NCI-H2081 (cell line): Measurements from ENCODE around the gene TRO.

ENCODE experiments used
- DNase-seq, 2 experiments: peaks; one replicate each; lab custom pipeline; 2025; lab: John Stamatoyannopoulos, UW

Gene TRO, protein sequence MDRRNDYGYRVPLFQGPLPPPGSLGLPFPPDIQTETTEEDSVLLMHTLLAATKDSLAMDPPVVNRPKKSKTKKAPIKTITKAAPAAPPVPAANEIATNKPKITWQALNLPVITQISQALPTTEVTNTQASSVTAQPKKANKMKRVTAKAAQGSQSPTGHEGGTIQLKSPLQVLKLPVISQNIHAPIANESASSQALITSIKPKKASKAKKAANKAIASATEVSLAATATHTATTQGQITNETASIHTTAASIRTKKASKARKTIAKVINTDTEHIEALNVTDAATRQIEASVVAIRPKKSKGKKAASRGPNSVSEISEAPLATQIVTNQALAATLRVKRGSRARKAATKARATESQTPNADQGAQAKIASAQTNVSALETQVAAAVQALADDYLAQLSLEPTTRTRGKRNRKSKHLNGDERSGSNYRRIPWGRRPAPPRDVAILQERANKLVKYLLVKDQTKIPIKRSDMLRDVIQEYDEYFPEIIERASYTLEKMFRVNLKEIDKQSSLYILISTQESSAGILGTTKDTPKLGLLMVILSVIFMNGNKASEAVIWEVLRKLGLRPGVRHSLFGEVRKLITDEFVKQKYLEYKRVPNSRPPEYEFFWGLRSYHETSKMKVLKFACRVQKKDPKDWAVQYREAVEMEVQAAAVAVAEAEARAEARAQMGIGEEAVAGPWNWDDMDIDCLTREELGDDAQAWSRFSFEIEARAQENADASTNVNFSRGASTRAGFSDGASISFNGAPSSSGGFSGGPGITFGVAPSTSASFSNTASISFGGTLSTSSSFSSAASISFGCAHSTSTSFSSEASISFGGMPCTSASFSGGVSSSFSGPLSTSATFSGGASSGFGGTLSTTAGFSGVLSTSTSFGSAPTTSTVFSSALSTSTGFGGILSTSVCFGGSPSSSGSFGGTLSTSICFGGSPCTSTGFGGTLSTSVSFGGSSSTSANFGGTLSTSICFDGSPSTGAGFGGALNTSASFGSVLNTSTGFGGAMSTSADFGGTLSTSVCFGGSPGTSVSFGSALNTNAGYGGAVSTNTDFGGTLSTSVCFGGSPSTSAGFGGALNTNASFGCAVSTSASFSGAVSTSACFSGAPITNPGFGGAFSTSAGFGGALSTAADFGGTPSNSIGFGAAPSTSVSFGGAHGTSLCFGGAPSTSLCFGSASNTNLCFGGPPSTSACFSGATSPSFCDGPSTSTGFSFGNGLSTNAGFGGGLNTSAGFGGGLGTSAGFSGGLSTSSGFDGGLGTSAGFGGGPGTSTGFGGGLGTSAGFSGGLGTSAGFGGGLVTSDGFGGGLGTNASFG (N-terminal part only)

DNA sequence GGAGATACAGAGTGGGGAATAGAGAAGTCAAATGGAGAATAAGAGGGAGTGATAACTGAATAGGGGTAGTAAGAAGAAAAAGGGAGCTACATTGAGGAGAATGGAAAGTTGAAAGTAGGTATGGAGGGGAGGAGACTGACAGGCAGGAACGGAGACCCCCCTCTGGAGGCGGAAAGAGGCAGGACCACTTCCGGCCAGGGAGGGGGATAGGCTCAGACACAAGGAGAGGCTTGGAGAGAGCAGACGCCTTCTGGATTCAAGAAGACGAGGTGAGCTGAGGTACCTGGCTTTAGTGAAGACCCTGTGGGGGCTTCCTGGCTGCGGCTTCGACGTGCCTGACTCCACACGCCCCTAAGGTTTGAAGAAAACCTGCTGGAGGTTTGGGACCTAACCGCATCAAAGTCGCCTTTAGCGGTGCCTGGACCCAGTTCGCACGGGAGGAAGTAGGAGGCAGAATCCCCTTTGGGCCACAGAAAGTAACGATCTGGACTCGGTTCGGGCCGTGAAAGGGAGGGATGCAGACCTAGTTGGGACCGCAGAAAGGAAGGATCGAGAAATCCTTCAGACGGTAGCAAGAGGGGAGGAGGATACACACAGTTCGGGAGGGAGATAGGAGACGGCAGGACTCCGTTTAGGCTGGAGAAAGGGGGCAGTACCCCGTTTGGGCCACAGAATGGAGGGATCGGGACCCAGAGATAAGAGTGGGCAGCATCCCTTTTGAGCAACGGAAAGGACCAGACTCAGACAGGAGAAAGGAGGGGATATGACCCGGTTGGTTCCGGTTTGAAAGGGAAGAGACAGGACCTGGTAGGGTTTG lies at the start of gene TRO:
TSS of gene TRO (plus strand) at position 215 of the 817 bp plus-strand sequence. CDS start 1,423 bp downstream, outside the sequence.
- peak in 1 of 2 experiments; percentile 12 for DNase-seq

DNA sequence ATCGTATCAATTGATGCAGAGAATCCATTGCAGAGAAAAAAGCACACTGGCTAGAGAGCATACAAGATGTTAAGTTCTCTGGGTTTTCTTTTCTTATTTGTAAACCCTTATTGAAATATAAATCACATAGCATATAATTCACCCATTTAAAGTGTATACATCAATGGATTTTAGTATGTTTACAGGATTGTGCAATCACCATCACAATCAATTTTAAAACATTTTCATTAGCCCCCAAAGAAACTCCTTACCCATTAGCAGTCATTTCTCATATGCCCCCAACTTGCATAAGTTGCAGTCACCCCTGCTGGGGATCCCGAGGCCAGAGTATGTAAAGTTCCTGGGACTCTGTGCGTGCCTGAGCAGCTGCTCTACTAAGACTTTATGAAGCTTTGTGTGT lies 34.9 kb upstream of the TRO start:
- DNase-seq: no peak

DNA sequence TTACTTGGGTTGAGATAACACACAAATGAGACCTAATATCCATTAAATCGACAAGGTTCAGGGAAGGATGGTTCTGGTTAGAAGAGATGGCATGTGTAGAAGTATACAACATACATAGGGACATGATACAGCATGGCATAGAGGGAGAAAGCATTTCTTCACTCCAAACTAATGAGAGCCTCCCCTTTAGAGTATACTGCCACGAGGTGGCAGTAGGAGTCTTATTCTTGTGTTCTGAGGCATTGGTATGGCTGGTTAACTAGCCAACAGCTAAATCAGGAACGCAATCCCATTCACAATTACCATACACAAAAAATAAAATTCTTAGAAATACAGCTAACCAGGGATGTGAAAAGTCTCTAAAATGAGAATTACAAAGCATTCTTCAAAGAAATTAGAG lies 29.1 kb upstream of the TRO start:
- DNase-seq: peak; percentile 20 to 26

DNA sequence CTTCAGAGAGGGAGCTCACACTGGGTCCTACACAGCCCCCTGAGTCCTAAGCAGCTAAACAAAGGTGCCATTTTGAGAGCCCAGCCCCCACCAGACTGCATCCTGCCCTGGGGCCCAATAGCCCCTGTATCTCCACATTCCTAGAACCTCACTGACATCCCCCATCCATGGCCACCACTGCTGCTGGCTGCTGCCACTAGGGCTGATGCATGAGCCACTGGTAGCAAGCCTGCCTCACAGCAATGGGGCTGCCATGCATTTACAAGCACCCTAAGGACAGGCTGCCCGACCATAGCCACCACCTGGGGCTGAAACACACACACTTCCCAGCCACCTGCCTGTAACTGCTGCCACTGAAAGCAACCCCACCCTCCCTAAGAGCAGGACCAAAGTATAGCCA lies 26.5 kb upstream of the TRO start:
- DNase-seq: no peak

DNA sequence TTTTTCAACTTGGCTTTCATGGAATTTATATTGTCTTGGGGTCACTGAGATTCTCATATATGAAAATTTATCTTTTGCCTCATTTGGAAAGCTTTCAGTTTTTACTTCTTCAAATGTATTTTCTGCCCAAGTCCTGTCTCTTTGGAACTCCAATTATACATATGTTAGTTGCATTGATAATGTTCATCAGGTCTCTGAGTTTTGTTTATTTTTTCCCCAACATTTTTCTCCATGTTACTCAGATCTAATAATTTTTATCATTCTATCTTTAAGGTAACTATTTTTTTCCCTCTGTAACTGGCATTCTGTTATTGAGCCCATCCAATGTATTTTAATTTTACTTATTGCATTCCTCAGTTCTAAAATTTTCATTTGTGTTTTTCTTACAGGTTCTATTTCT lies 10.7 kb upstream of the TRO start:
- no peak for DNase-seq

DNA sequence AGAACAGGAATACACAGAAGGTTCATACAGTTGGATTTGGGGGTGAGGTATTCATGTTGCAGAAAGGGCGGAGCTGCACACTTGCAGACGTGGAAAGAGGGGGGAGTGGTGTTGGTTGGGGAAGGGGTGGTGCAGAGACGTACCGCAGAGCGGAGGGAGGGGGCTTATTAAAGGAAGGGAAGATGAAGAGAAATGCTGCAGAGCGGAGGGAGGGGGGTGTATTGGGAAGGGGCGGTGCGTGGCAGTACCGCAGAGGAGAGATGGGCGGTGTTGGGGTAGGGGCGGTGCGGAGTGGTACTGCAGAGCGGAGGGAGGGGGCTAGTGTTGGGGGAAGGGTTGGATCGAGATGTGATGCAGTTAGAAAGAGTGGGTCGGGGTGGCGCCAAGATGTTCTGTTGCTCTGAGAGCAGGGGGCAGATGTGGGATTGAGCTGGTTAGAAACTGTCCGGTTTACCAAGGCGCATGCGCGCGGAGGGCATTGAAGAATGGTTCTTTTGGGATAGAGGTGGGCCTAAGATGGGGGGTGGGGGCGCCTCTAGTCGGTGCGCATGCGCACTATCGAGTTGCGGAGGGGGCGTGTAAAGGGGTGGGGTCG lies 900 bp downstream of the TRO start:
- DNase-seq: peak; percentile 70 to 72

DNA sequence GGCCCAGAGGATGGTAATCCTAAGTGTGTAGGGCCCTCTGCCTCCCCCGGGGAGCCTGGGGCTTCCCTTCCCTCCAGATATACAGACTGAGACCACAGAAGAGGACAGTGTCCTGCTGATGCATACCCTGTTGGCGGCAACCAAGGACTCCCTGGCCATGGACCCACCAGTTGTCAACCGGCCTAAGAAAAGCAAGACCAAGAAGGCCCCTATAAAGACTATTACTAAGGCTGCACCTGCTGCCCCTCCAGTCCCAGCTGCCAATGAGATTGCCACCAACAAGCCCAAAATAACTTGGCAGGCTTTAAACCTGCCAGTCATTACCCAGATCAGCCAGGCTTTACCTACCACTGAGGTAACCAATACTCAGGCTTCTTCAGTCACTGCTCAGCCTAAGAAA lies 1.9 kb downstream of the TRO start:
- DNase-seq: no peak

DNA sequence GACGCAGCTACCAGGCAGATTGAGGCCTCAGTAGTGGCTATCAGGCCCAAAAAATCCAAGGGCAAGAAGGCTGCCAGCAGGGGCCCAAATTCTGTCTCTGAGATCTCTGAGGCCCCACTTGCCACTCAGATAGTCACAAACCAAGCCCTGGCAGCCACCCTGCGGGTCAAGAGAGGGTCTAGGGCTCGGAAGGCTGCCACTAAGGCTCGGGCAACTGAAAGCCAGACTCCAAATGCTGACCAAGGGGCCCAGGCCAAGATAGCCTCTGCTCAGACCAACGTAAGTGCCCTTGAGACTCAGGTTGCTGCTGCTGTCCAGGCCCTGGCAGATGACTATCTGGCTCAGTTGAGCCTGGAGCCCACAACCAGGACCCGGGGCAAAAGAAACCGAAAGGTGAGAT lies 2.8 kb downstream of the TRO start:
- no peak for DNase-seq

DNA sequence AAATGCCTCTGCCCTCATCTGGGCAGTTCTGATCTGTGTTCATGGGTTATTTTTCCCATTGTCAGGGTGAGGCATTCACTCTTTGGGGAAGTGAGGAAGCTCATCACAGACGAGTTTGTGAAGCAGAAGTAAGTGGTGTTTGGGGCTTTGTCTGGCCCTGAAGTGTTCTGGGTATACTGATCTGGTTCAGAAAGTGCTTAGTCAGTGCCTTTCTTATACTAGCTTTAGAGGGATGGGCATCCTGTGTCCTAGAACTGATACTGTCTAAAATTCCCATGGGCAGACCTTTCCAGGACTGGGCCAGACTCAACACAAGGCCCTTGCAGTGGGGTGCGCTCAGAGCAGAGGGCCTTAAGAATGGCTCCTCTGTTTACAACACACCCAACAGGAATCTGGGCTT lies 6.4 kb downstream of the TRO start:
- no peak for DNase-seq

DNA sequence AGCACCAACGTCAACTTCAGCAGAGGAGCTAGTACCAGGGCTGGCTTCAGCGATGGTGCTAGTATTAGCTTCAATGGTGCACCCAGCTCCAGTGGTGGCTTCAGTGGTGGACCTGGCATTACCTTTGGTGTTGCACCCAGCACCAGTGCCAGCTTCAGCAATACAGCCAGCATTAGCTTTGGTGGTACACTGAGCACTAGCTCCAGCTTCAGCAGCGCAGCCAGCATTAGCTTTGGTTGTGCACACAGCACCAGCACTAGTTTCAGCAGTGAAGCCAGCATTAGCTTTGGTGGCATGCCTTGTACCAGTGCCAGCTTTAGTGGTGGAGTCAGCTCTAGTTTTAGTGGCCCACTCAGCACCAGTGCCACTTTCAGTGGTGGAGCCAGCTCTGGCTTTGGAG lies 8.3 kb downstream of the TRO start:
- no peak for DNase-seq

DNA sequence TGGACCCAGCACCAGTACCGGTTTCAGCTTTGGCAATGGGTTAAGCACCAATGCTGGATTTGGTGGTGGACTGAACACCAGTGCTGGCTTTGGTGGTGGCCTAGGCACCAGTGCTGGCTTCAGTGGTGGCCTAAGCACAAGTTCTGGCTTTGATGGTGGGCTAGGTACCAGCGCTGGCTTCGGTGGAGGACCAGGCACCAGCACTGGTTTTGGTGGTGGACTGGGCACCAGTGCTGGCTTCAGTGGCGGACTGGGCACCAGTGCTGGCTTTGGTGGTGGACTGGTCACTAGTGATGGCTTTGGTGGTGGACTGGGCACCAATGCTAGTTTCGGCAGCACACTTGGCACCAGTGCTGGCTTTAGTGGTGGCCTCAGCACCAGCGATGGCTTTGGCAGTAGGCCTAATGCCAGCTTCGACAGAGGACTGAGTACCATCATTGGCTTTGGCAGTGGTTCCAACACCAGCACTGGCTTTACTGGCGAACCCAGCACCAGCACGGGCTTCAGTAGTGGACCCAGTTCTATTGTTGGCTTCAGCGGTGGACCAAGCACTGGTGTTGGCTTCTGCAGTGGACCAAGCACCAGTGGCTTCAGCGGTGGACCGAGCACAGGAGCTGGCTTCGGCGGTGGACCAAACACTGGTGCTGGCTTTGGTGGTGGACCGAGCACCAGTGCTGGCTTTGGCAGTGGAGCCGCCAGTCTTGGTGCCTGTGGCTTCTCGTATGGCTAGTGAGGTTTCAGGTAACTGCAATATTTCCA lies 9.8 kb downstream of the TRO start:
- no peak for DNase-seq

DNA sequence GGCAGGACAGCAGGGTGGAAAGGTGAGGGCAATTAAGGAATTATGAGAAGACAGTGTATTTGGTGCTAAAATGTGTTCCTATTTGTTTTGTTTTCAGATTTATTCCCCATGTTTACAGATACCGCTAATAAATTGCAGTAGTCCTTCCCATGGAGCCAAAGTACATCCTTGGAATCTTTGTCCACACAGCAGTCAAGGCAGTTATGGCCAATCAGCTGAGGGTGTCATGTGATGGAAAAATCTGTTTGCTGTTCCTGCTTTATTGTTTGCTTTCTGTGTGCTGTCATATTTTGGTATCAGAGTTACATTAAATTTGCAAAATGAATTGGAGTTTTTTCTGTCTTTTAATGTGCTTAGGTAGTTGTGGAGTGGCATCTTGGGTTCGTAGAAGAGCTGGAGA lies 10.5 kb downstream of the TRO start:
- no peak for DNase-seq

DNA sequence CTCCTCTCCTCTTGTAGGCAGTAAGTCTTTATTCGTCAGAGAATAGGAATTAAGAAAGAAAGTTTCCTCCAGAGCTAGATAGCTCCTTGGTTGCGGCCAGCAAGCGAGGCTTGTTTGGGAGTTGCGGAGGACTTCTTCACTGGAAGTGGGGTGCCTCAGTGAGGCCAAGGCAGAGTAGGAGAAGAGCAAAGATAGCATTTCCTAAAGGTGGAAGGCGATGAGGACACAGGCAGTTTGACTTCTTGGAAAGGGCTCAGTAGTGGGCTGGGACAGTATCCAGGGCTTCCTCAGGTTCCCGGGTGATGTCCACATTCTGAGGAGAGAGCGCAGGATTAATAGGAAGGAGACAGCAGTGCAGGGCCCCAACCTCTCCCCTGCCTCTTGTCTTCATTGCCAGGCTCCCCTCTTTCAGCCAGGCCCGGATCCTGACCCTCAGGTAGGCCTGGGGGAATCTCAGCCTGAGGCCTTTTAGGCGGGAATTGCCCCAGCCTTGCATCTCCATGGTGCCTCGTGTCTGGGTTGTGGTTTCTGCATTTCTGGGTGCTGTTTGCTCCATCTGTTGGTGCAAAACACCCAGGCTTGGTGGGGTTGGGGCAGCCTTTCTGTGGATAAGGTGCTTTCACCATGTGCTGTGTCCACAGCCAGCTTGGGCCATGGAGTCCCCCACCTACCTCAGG lies 12.7 kb downstream of the TRO start:
- no peak for DNase-seq

DNA sequence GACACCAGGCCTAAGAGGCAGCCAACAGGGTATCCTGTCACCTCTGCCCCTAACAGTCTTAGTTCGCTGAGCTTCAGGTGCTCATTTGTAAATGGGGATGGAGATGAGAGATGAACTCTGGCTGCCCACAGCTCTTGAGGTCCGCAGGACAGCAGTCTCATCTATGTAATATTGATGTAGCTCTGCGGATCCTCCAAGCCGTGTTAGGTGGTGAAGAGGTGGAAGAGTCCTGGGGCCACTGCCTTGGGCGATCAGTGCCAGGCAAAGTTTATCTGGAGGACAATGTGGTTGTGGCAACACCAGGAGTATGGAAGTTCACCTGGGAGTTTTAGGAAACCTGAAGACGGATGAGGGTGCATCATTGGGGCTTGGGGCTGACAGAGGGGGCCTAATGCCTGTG lies 13.4 kb downstream of the TRO start:
- DNase-seq: no peak

DNA sequence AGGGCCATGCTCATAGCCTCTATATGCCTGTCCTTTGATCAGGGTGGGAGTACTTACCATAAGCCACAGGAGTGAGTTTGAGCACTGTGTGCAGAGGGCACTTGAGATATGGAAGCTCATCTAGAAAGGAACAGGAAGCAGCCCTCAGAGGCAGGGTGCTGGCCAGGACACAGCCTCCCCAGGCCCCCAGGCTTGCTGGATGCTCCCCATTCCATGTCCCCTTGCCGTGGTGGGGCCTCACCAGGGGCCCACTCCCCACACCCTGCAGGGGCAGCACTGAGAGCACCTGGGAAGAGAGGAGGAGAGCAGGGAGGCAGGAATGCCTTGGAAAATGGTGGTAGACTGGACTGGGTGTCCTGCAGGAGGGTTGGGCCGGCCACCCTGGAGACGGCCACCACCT lies 14.3 kb downstream of the TRO start:
- DNase-seq: no peak

DNA sequence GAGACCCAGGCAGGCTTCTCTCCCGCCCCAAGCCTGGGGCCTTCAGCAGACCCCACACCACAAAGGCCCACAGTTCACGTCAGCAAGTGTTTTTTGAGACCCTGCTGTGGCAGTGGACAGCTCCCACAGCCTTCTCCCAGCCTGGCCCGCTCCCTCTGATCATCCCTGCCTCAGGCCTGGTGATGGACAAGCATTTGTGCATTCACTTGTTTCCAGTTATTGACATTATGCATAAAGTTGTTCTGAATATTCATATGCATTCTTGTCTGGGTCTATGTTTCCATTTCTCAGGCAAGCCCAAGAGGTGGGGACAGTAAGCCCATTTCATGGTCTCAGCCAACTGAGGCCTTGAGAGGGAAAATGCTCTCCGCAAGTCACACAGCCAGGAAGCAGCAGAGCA lies 14.7 kb downstream of the TRO start:
- no peak for DNase-seq

DNA sequence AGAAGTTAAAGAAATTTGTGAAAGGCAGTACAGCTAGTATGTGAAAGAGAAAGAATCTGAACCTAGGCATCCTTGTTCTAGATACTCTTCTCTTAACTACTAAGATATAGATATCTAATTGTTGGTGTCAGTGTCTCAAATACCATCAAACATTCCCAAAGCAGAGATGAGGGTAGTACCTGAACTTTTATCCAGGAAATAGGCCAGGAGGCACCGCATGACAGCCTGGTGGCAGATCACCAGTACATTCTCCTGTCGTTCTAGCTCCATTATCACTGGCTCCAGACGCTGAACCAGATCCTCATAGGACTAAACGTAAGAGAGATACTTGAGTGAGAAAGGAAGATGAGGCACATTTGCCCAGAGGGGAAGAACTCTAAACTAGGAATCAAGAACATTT lies 16.8 kb downstream of the TRO start:
- no peak for DNase-seq

DNA sequence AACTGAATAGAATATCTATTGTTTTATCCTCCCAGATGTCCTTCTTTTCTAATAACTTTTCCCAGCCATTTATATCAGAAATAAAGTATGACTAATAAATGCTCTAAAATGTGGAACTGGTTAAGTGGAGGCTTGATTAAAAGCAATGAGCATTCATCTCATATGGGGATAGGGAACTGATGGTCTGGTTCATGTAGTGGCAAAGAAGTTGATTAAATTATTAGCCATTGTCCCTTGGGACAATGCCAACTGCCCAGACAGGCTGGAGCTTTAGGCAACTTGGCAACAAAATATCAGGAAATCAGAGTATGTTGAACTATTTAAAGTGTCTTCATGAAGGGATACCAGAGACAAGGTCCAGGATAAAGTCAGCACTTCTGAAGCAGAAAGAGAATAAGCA lies 24.2 kb downstream of the TRO start:
- no peak for DNase-seq

DNA sequence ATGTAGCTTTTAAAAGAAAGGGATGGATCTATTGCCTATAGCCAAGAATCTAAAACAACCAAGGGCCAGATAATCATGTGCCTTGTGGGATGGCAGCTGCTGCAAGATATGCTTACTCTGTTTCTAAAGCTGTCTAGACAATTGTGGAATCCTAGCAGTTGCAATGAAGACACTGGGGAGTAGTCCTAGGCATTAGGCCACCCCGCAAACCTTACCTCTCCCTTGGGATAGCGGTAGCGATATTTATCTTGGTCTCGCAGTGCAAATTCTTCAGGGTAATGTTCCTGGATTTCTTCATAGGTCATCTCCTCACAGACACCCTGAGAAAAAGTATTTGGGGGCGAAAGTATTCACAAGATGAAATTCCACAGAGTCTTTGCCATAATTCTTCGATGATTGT lies 24.6 kb downstream of the TRO start:
- DNase-seq: no peak
